A549 (cell line): ENCODE measurements around the gene ACBD6.

ENCODE experiments used
- CBX8 ChIP-seq: fragments of 200-600 bp; sonication (generic); IDR thresholded peaks from 2 replicates; pipeline ENCODE4 v1.6.1; 2016
- CHD2 ChIP-seq: fragments of 150-350 bp; IDR thresholded peaks from 2 replicates; pipeline ENCODE4 v1.6.1; 2014; ENCODE audit warnings: low read length; ENCODE audit not compliant: partially characterized antibody
- EP300 ChIP-seq, 2 experiments: fragments of >200 bp; sonication (Bioruptor Twin); formaldehyde crosslinking; IDR thresholded peaks; 2 replicates in 1 of 2; 3 replicates in 1 of 2; pipeline ENCODE4 v1.6.1; 2016 to 2017
- POLR2A ChIP-seq: IDR thresholded peaks from 2 replicates; pipeline ENCODE4 v1.6.1; 2012; ENCODE audit warnings: mild to moderate bottlenecking, low read length
- RNF2 ChIP-seq: fragments of 200-600 bp; sonication (generic); IDR thresholded peaks from 2 replicates; pipeline ENCODE4 v1.6.1; 2016; ENCODE audit warnings: low read depth, mild to moderate bottlenecking, antibody characterized with exemption, moderate library complexity, borderline replicate concordance
- SMC3 ChIP-seq: fragments of >200 bp; sonication (Bioruptor Twin); formaldehyde crosslinking; IDR thresholded peaks from 3 replicates; pipeline ENCODE4 v1.6.1; 2018; ENCODE audit warnings: inconsistent platforms
- TF ChIP-seq, protein P1 (sequence below): fragments of >200 bp; sonication (Bioruptor Twin); formaldehyde crosslinking; IDR thresholded peaks from 3 replicates; pipeline ENCODE4 v1.5.1; 2016

DNA sequence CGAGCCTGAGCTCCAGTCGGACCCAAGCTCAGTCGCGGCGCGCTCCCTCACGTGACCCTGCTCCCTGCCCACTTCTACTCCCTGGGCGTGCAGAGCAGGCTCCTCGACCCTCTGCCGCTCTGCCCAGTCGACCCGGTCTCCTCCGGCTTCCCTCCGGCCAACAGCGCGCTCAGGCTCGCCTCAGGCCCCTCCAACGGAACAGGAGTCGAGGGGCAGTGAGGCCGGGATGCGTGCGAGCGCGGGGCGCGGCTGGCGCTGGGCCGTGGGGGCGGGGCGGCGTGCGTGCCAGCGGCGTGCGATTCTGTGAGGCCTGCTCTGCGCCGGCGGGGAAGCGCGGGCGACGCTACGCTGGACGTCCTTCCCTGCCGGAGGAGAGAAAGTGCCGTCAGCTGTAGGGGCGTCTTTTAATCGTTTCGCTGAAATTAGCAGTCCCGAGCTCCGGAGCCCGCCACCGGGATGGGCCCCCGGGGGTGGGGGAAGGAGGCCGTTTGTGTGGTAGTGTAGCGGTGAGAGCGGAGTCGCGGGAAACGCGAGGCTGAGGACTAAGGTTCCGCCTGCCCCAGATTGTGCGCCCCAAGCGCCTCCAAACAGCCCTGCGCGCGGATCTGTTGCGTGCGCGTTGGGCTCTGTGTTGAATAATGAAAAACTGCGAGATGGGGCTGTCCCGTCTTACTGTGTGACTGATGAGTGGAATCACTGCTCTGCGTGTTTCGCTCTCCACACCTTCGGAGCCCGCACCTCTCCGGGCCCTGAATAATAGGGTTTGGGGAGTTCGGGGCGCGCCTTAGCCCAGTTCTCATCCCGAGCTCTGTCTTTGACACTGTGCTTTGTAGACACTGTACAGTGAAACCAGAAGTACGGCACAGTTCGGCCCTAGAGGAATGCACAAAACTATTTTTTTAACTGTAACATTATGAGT, at the start of gene ACBD6:
- TF ChIP-seq, protein P1, sequence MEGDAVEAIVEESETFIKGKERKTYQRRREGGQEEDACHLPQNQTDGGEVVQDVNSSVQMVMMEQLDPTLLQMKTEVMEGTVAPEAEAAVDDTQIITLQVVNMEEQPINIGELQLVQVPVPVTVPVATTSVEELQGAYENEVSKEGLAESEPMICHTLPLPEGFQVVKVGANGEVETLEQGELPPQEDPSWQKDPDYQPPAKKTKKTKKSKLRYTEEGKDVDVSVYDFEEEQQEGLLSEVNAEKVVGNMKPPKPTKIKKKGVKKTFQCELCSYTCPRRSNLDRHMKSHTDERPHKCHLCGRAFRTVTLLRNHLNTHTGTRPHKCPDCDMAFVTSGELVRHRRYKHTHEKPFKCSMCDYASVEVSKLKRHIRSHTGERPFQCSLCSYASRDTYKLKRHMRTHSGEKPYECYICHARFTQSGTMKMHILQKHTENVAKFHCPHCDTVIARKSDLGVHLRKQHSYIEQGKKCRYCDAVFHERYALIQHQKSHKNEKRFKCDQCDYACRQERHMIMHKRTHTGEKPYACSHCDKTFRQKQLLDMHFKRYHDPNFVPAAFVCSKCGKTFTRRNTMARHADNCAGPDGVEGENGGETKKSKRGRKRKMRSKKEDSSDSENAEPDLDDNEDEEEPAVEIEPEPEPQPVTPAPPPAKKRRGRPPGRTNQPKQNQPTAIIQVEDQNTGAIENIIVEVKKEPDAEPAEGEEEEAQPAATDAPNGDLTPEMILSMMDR: no peak
- TF ChIP-seq POLR2A: peak; percentile 80
- no peak for TF ChIP-seq CBX8
- TF ChIP-seq EP300 (IDR thresholded peaks at IDR 0.05): no peak
- no peak for TF ChIP-seq SMC3
- TF ChIP-seq CHD2: no peak
- no peak for TF ChIP-seq RNF2
